GM12892 (cell line): Measurements from ENCODE around the gene KRT38.

Source experiments
- DNase-seq: peaks from one replicate; pipeline ENCODE4 v3.0.0; 2011; ENCODE audit not compliant: insufficient read length
- FAIRE-seq: peaks from 2 replicates; lab custom pipeline; 2011; peaks lifted over from hg19 to GRCh38; lab: Jason Lieb, UNC
- POLR2A ChIP-seq: IDR thresholded peaks from 2 replicates; pipeline ENCODE4 v1.6.1; 2011; ENCODE audit warnings: low read depth, low read length, control low read depth
- POLR2AphosphoS5 ChIP-seq: IDR thresholded peaks from 2 replicates; pipeline ENCODE4 v1.6.1; 2011; ENCODE audit warnings: low read depth, low read length, control low read depth
- TAF1 ChIP-seq: IDR thresholded peaks from 2 replicates; pipeline ENCODE4 v1.6.1; 2011; ENCODE audit warnings: low read depth, mild to moderate bottlenecking, control low read depth, low read length, borderline replicate concordance

Gene KRT38

GRCh38 chr17:41390411-41390938 lies 50.3 kb downstream of the KRT38 start:
- FAIRE-seq (no peak), DNase-seq (no peak)
- no peak for TF ChIP-seq POLR2AphosphoS5
- TF ChIP-seq POLR2A, result no peak
- TF ChIP-seq TAF1, result no peak

GRCh38 chr17:41387670-41388069 lies 53.1 kb downstream of the KRT38 start:
- FAIRE-seq (no peak), DNase-seq (no peak)
- no peak for TF ChIP-seq POLR2A
- no peak for TF ChIP-seq TAF1
- no peak for TF ChIP-seq POLR2AphosphoS5

- DNase-seq, result no peak
- FAIRE-seq, result no peak
- no peak for TF ChIP-seq POLR2A
- no peak for TF ChIP-seq TAF1
- TF ChIP-seq POLR2AphosphoS5, result no peak
Observed at GRCh38 chr17:41386227-41386626, 54.6 kb downstream of the KRT38 start.
